IMR-90 (cell line): Measurements from ENCODE around the gene ZW10. TPM values are rescaled to one million over a fixed set of nuclear protein-coding genes. Genes with fewer than 3 reads are reported as not detected.

Experiments
- ATAC-seq: fragments of 200-7000 bp; cut with Tn5 transposase; 2 replicates; pipeline ENCODE4 v1.9.1; 2020; ENCODE audit warnings: low read depth, mild to moderate bottlenecking, moderate library complexity
- BruUV-seq: library from RNA; stranded (reverse); fragments of 400-500 nt; replicated peaks from 2 replicates; lab custom pipeline; 2021; lab: Mats Ljungman, UMichigan
- CTCF ChIA-PET: fragments of 300-600 bp; formaldehyde crosslinking; extraction: SDS; loops from one replicate; lab custom pipeline; 2021; ENCODE audit warnings: antibody characterized with exemption; lab: Yijun Ruan, JAX
- POLR2A ChIA-PET: fragments of 300-600 bp; sonication (Branson Sonifier 250); formaldehyde crosslinking; loops from one replicate; lab custom pipeline; 2022; ENCODE audit warnings: antibody characterized with exemption; ENCODE audit not compliant: unreplicated experiment; lab: Charles Lee
- DNase-seq: peaks from one replicate; pipeline ENCODE4 v3.0.0; 2013
- H2AFZ ChIP-seq: replicated peaks from 2 replicates; pipeline ENCODE3; 2013; ENCODE audit warnings: low read length, mild to moderate bottlenecking; ENCODE audit not compliant: poor library complexity
- H2AK5ac ChIP-seq: 2 replicates; pipeline ENCODE4 v1.6.1; 2013; ENCODE audit warnings: low read depth, low read length, inconsistent platforms
- H2AK9ac ChIP-seq: replicated peaks from 2 replicates; pipeline ENCODE3; 2013; ENCODE audit warnings: mild to moderate bottlenecking, low read depth, low read length, moderate library complexity; ENCODE audit not compliant: poor library complexity
- H2BK120ac ChIP-seq: 2 replicates; pipeline ENCODE4 v1.6.1; 2013; ENCODE audit warnings: low read depth, low read length, inconsistent platforms
- H2BK15ac ChIP-seq: 3 replicates; pipeline ENCODE4 v1.6.1; 2013; ENCODE audit warnings: low read depth, low read length, inconsistent platforms
- H2BK20ac ChIP-seq: 2 replicates; pipeline ENCODE4 v1.6.1; 2013; ENCODE audit warnings: low read depth, mild to moderate bottlenecking, inconsistent platforms, low read length, moderate library complexity
- H2BK5ac ChIP-seq: 2 replicates; pipeline ENCODE4 v1.6.1; 2013; ENCODE audit warnings: mild to moderate bottlenecking, low read depth, low read length, inconsistent platforms; ENCODE audit not compliant: poor library complexity, severe bottlenecking
- H3K14ac ChIP-seq: replicated peaks from 2 replicates; pipeline ENCODE4 v1.6.1; 2013; ENCODE audit warnings: low read depth, low read length, inconsistent platforms
- H3K18ac ChIP-seq: 2 replicates; pipeline ENCODE4 v1.6.1; 2013; ENCODE audit warnings: low read depth, low read length, control low read depth
- H3K23ac ChIP-seq: 2 replicates; pipeline ENCODE4 v1.6.1; 2013; ENCODE audit warnings: low read depth, low read length, inconsistent platforms
- H3K27ac ChIP-seq: 2 replicates; pipeline ENCODE4 v1.5.1; 2013; ENCODE audit warnings: mild to moderate bottlenecking, control low read depth, low read length; ENCODE audit not compliant: insufficient read depth
- H3K27me3 ChIP-seq: 2 replicates; pipeline ENCODE4 v1.6.1; 2013; ENCODE audit warnings: low read length; ENCODE audit not compliant: control insufficient read depth, insufficient read depth
- H3K36me3 ChIP-seq: 2 replicates; pipeline ENCODE4 v1.6.1; 2013; ENCODE audit warnings: low read length, mixed read lengths; ENCODE audit not compliant: control insufficient read depth, insufficient read depth
- H3K4ac ChIP-seq: 2 replicates; pipeline ENCODE4 v1.6.1; 2013; ENCODE audit warnings: low read depth, low read length, inconsistent platforms
- H3K4me1 ChIP-seq: 2 replicates; pipeline ENCODE4 v1.6.1; 2013; ENCODE audit warnings: low read length, mixed read lengths; ENCODE audit not compliant: control insufficient read depth, insufficient read depth
- H3K4me2 ChIP-seq: 2 replicates; pipeline ENCODE4 v1.6.1; 2013; ENCODE audit warnings: low read depth, mild to moderate bottlenecking, control low read depth, low read length, moderate library complexity
- H3K4me3 ChIP-seq: 2 replicates; pipeline ENCODE4 v1.5.1; 2013; ENCODE audit warnings: low read depth, mild to moderate bottlenecking, control low read depth, low read length, moderate library complexity; ENCODE audit not compliant: insufficient read depth
- H3K56ac ChIP-seq: 2 replicates; pipeline ENCODE4 v1.6.1; 2013; ENCODE audit warnings: low read length, inconsistent platforms; ENCODE audit not compliant: insufficient read depth; ENCODE audit errors: extremely low read depth
- H3K79me1 ChIP-seq, 2 experiments: 2 replicates each; pipeline ENCODE4 v1.6.1; 2013; ENCODE audit warnings: low read length in 2 of 2, inconsistent platforms in 1 of 2, low read depth in 1 of 2
- H3K9ac ChIP-seq: 2 replicates; pipeline ENCODE4 v1.6.1; 2013; ENCODE audit warnings: low read depth, low read length, control low read depth
- H3K9me1 ChIP-seq: 2 replicates; pipeline ENCODE4 v1.6.1; 2013; ENCODE audit warnings: low read length, inconsistent platforms; ENCODE audit not compliant: insufficient read depth
- H3K9me3 ChIP-seq: 2 replicates; pipeline ENCODE4 v1.6.1; 2013; ENCODE audit warnings: low read length; ENCODE audit not compliant: control insufficient read depth, insufficient read depth
- H4K20me1 ChIP-seq: 2 replicates; pipeline ENCODE4 v1.6.1; 2013; ENCODE audit warnings: low read length, inconsistent platforms; ENCODE audit not compliant: insufficient read depth
- H4K5ac ChIP-seq: 2 replicates; pipeline ENCODE4 v1.6.1; 2013; ENCODE audit warnings: mild to moderate bottlenecking, low read depth, low read length, control low read depth
- H4K8ac ChIP-seq, 2 experiments: 2 replicates each; pipeline ENCODE4 v1.6.1; 2013; ENCODE audit warnings: low read depth in 2 of 2, low read length in 2 of 2, control low read depth in 1 of 2, inconsistent platforms in 1 of 2
- H4K91ac ChIP-seq: 2 replicates; pipeline ENCODE4 v1.6.1; 2013; ENCODE audit warnings: low read depth, low read length, inconsistent platforms; ENCODE audit not compliant: insufficient read depth
- BHLHE40 ChIP-seq: fragments of 150-350 bp; IDR thresholded peaks from 2 replicates; pipeline ENCODE4 v1.6.1; 2016; ENCODE audit warnings: mild to moderate bottlenecking, low read depth, low read length
- CEBPB ChIP-seq: IDR thresholded peaks from 2 replicates; pipeline ENCODE4 v1.6.1; 2012; ENCODE audit warnings: low read depth, low read length, improper control_type of control experiment
- FOS ChIP-seq: fragments of 150-350 bp; IDR thresholded peaks from 2 replicates; pipeline ENCODE4 v1.6.1; 2016; ENCODE audit warnings: low read depth, low read length
- MXI1 ChIP-seq: IDR thresholded peaks from 2 replicates; pipeline ENCODE4 v1.6.1; 2012; ENCODE audit warnings: low read depth, mild to moderate bottlenecking, low read length, moderate library complexity, borderline replicate concordance
- RAD21 ChIP-seq: IDR thresholded peaks from 2 replicates; pipeline ENCODE4 v1.6.1; 2012; ENCODE audit warnings: low read length, improper control_type of control experiment
- WGBS, 2 experiments: methylation state at CpG; one replicate each; pipeline versions ENCODE4 v1.1.5 to v1.1.7; 2013; ENCODE audit warnings: missing lambda C conversion rate in 2 of 2; ENCODE audit not compliant: insufficient read length in 1 of 2; ENCODE audit errors: extremely low coverage in 2 of 2; 5-methylcytosine and 5-hydroxymethylcytosine counted together
- dilution Hi-C: fragments of 300-500 bp; cut with HindIII; formaldehyde crosslinking; loops from one replicate; pipeline ENCODE4 v1.14.3; 2018; ENCODE audit warnings: low sequenced_read_pairs; ENCODE audit not compliant: unreplicated experiment
- in situ Hi-C: fragments of 300-500 bp; cut with MboI; formaldehyde crosslinking; loops from 3 replicates; pipeline ENCODE4 v1.14.3; 2019; ENCODE audit warnings: low sequenced_read_pairs, inconsistent platforms, mixed read lengths
- intact Hi-C: fragments of 100-400 bp; cut with micrococcal nuclease; formaldehyde crosslinking; loops from 2 replicates; pipeline ENCODE4 v1.10.0; 2022
- polyA plus RNA-seq, 3 experiments: library from polyadenylated mRNA; depleted of rRNA; stranded (reverse); fragments of >200 nt; gene quantifications; 2 replicates each; pipeline ENCODE4 v1.2.3, GENCODE V29; 2012; ENCODE audit warnings: low replicate concordance in 1 of 3
- total RNA-seq: library from RNA; depleted of rRNA; stranded (reverse); fragments of >200 nt; gene quantifications from 2 replicates; pipeline ENCODE4 v1.2.3, GENCODE V29; 2012

The ZW10 gene
- total and polyA plus RNA-seq, 2 of the 4 experiments (the other 2 are of a cell fraction), result 10.3 to 30.6 TPM

DNA sequence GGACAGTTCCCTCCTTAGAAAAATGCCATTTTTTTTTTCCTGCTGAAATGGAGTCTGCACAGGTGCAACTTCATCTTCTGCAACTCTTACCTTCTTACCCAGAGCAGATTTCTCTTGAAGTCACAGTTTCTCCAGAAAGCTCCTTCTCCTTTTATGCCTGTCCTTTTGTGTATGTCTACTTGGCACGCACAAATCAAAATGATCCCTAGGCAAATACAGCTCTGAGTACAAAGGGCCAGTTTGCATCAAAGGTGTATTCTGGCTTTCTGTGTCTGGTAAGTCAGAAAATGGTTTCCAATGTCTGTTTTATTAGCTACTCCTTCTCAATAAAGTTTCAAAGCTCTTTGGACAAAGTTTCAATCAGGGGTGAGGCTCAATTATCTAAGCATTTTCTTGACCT, 8.6 kb upstream of the ZW10 start:
- Histone ChIP-seq H3K79me1 (no peaks in the 10 kb centered on the region), H3K4me1 (no peaks in the 10 kb centered on the region; the same call in 1 of the 2 replicates), H3K36me3 (no peaks in the 10 kb centered on the region), H3K27me3 (peaks cover 6% of the 10 kb centered on the region; the same call in 1 of the 2 replicates), H2BK5ac (no peak overlapping the region), H2AFZ (no peak overlapping the region), H2BK20ac (no peak overlapping the region), H2AK5ac (no peak overlapping the region), H3K56ac (no peak overlapping the region), H3K23ac (no peak overlapping the region), H2AK9ac (no peak overlapping the region), H3K27ac (no peak overlapping the region), H3K4ac (no peak overlapping the region), H3K9ac (no peak overlapping the region), H4K8ac (no peak overlapping the region), H3K9me3 (no peaks in the 10 kb centered on the region), H3K4me3 (no peak overlapping the region), H3K14ac (no peak overlapping the region), H4K91ac (no peak overlapping the region), H3K4me2 (no peak overlapping the region), H3K9me1 (no peaks in the 10 kb centered on the region), H3K18ac (no peak overlapping the region), H2BK120ac (no peak overlapping the region), H4K5ac (no peak overlapping the region), H2BK15ac (no peak overlapping the region), H4K20me1 (no peaks in the 10 kb centered on the region)
- intact Hi-C loops, result no loop called here
- dilution Hi-C loops, result no loop called here
- in situ Hi-C loops, result no loop called here
- ChIA-PET CTCF (no interaction called here), POLR2A (no interaction called here)
- BruUV-seq, result no TSS peak
- no peak for ATAC-seq
- DNase-seq, result no peak
- TF ChIP-seq MXI1 (no peak), FOS (no peak), RAD21 (no peak), BHLHE40 (no peak), CEBPB (no peak)
- WGBS, 2 experiments, result no CpG with 5 or more reads among the region's 1 CpG
